Placental epithelial cell (primary cell): ENCODE results near the gene TMEM145. TPM values are rescaled to one million over a fixed set of nuclear protein-coding genes. Genes with fewer than 3 reads are reported as not detected.

ENCODE experiments used
- small RNA-seq: library from RNA; depleted of rRNA; stranded (forward); fragments of <200 nt; gene quantifications from one replicate; pipeline ENCODE3, GENCODE V24; 2012
- total RNA-seq: library from RNA; depleted of rRNA; stranded (reverse); fragments of >200 nt; gene quantifications from 2 replicates; pipeline ENCODE4 v1.2.3, GENCODE V29; 2012

Gene TMEM145
- not detected in 2 replicates for total RNA-seq

GRCh38 chr19:42313096-42313839 is at the start of gene TMEM145:
TSS of gene TMEM145 (plus strand) at chr19:42313309. CDS start at chr19:42313377, 68 bp downstream.

GRCh38 chr19:42268704-42269477 is 44.2 kb upstream of the TMEM145 start, which contains the start of gene CIC:
TSS of gene CIC (plus strand) at chr19:42269252. CDS start at chr19:42271784, 2,532 bp downstream.

GRCh38 chr19:42301646-42302203 is 11.4 kb upstream of the TMEM145 start, which contains the start of gene PRR19:
TSS of gene PRR19 (plus strand) at chr19:42302132. CDS start at chr19:42309585, 7,453 bp downstream.

GRCh38 chr19:42325308-42325895 is 12.3 kb downstream of the TMEM145 start, which contains the start of gene MEGF8:
TSS of gene MEGF8 (plus strand) at chr19:42325635. CDS start at chr19:42326244, 609 bp downstream.

Small RNAs within 50 kb of the gene (small RNA-seq; reads per million reads assigned to genes)
- gene MIR8077, result not detected

Other genes starting within 250 kb of the TMEM145 start
- gene GRIK5, start 243.1 kb upstream of the TMEM145 start, total RNA-seq, result 0.11 TPM in 1 of 2 replicates, not detected in the other
- gene ZNF574, start 237.1 kb upstream of the TMEM145 start, total RNA-seq, result 19.2 and 28.1 TPM in 2 replicates
- under 0.01 and 0.33 TPM in 2 replicates for gene POU2F2, start 180.9 kb upstream of the TMEM145 start, total RNA-seq
- gene DEDD2, start 95.6 kb upstream of the TMEM145 start, total RNA-seq, result 12.2 and 16.4 TPM in 2 replicates
- 15.7 and 24.3 TPM in 2 replicates for gene ZNF526, start 93.0 kb upstream of the TMEM145 start, total RNA-seq
- 17.3 and 26.6 TPM in 2 replicates for gene GSK3A, start 70.7 kb upstream of the TMEM145 start, total RNA-seq
- 13.4 and 19.2 TPM in 2 replicates for gene ERF, start 58.2 kb upstream of the TMEM145 start, total RNA-seq
- gene CIC, start 44.1 kb upstream of the TMEM145 start, total RNA-seq, result 26.2 and 27.9 TPM in 2 replicates
- 0.98 and 1.2 TPM in 2 replicates for gene PRR19, start 11.2 kb upstream of the TMEM145 start, total RNA-seq
- gene PAFAH1B3, start 10.7 kb upstream of the TMEM145 start, total RNA-seq, result 57.3 and 61.4 TPM in 2 replicates
- gene MEGF8, start 12.3 kb downstream of the TMEM145 start, total RNA-seq, result 35.9 and 41.6 TPM in 2 replicates
- gene CNFN, start 77.0 kb downstream of the TMEM145 start, total RNA-seq, result 8.2 TPM in 1 of 2 replicates, not detected in the other
- 2.4 and 5.1 TPM in 2 replicates for gene LIPE, start 114.1 kb downstream of the TMEM145 start, total RNA-seq
- not detected in 2 replicates for gene CXCL17, start 129.6 kb downstream of the TMEM145 start, total RNA-seq
- gene CEACAM1, start 215.2 kb downstream of the TMEM145 start, total RNA-seq, result not detected in 2 replicates